Fibroblast of lung (primary cell): Measurements from ENCODE around the gene FAM53B. TPM values are rescaled to one million over a fixed set of nuclear protein-coding genes. Genes with fewer than 3 reads are reported as not detected.
A peak's percentile ranks its signal among the peaks of the same experiment; 100 is the strongest.

Experiments used
- DNase-seq, 2 donors: peaks; one replicate each; pipeline versions ENCODE4 v3.0.0 to v3.0.0-alpha.2; 2010; ENCODE audit warnings: low read depth in 2 of 2
- H2AFZ ChIP-seq: 2 replicates; pipeline ENCODE4 v1.5.1; 2012; ENCODE audit warnings: low read length, control low read depth, inconsistent platforms
- H3K27ac ChIP-seq: 2 replicates; pipeline ENCODE4 v1.5.1; 2011; ENCODE audit warnings: low read length, control low read depth; ENCODE audit not compliant: insufficient read depth
- H3K27me3 ChIP-seq: 2 replicates; pipeline ENCODE4 v1.5.1; 2011; ENCODE audit warnings: mild to moderate bottlenecking, low read length; ENCODE audit not compliant: control insufficient read depth, insufficient read depth
- H3K36me3 ChIP-seq: 2 replicates; pipeline ENCODE4 v1.5.1; 2011; ENCODE audit warnings: low read length; ENCODE audit not compliant: control insufficient read depth, insufficient read depth
- H3K4me1 ChIP-seq: 2 replicates; pipeline ENCODE4 v1.5.1; 2011; ENCODE audit warnings: low read length; ENCODE audit not compliant: control insufficient read depth, insufficient read depth; ENCODE audit errors: extremely low read depth
- H3K4me2 ChIP-seq: 2 replicates; pipeline ENCODE4 v1.5.1; 2011; ENCODE audit warnings: low read length, control low read depth; ENCODE audit not compliant: insufficient read depth; ENCODE audit errors: extremely low read depth
- H3K4me3 ChIP-seq, 4 experiments: fragments of 200-600 bp in 1 of 4; sonication (generic) in 1 of 4; replicated peaks in 1 of 4; 2 replicates each; pipeline ENCODE4 v1.5.1; 2011 to 2016; ENCODE audit warnings: low read length in 4 of 4, low read depth in 3 of 4, mild to moderate bottlenecking in 3 of 4, control low read depth in 2 of 4, inconsistent platforms in 1 of 4, mixed read lengths in 1 of 4; ENCODE audit not compliant: insufficient read depth in 1 of 4; ENCODE audit errors: control extremely low read depth in 1 of 4
- H3K79me2 ChIP-seq: 2 replicates; pipeline ENCODE4 v1.5.1; 2012; ENCODE audit warnings: mild to moderate bottlenecking, low read length, inconsistent platforms; ENCODE audit not compliant: control insufficient read depth, insufficient read depth
- H3K9ac ChIP-seq: 2 replicates; pipeline ENCODE4 v1.5.1; 2011; ENCODE audit warnings: mild to moderate bottlenecking, low read length, control low read depth; ENCODE audit not compliant: insufficient read depth
- H3K9me3 ChIP-seq: 2 replicates; pipeline ENCODE4 v1.5.1; 2012; ENCODE audit warnings: low read depth, low read length; ENCODE audit not compliant: control insufficient read depth, insufficient read depth
- H4K20me1 ChIP-seq: 2 replicates; pipeline ENCODE4 v1.5.1; 2011; ENCODE audit warnings: low read length; ENCODE audit not compliant: control insufficient read depth, insufficient read depth; ENCODE audit errors: extremely low read depth
- CTCF ChIP-seq, 2 donors: IDR thresholded peaks in 1 of 2; conservative IDR thresholded peaks in 1 of 2; 1 replicate in 1 of 2; 2 replicates in 1 of 2; pipeline ENCODE4 v1.5.1; 2011 to 2012; ENCODE audit warnings: low read length in 2 of 2, control low read depth in 1 of 2, inconsistent platforms in 1 of 2, low read depth in 1 of 2, mild to moderate bottlenecking in 1 of 2
- EZH2 ChIP-seq: IDR thresholded peaks from 2 replicates; pipeline ENCODE4 v1.5.1; 2012; ENCODE audit warnings: low read length, control low read depth, mild to moderate bottlenecking; ENCODE audit errors: missing control alignments
- polyA plus RNA-seq, 2 donors: library from polyadenylated mRNA; depleted of rRNA in 1 of 2; stranded (reverse) in 1 of 2; unstranded in 1 of 2; fragments of >200 nt; gene quantifications; 2 replicates each; pipeline ENCODE4 v1.2.1, GENCODE V29; 2011 to 2012; ENCODE audit warnings: missing spikeins in 1 of 2
- total RNA-seq: library from RNA; depleted of rRNA; stranded (reverse); fragments of >200 nt; gene quantifications from 2 replicates; pipeline ENCODE4 v1.2.1, GENCODE V29; 2014

Gene FAM53B
- total and polyA plus RNA-seq, 2 donors (not counting 1 experiment from before 2014, with no cell fraction given), result 2.2 to 11.7 TPM

- H4K20me1 ChIP-seq, result no peaks in the 10 kb centered on the region
- H3K27ac ChIP-seq, result no peak overlapping the region
- no peaks in the 10 kb centered on the region for H3K79me2 ChIP-seq
- TF ChIP-seq CTCF (conservative IDR thresholded peaks at IDR 0.05 in 1 of 2, IDR thresholded peaks at IDR 0.05 in 1 of 2; ENCODE audit: low read depth in 1 of 2, low read length in 2 of 2) (no peak), EZH2 (no peak)
- H2AFZ ChIP-seq, result no peak overlapping the region
- H3K4me1 ChIP-seq, result no peaks in the 10 kb centered on the region
- H3K9ac ChIP-seq, result no peak overlapping the region
- no peak for DNase-seq
- H3K9me3 ChIP-seq, result no peaks in the 10 kb centered on the region
- no peak overlapping the region for H3K4me3 ChIP-seq
- H3K36me3 ChIP-seq, result no peaks in the 10 kb centered on the region
- no peak overlapping the region for H3K4me2 ChIP-seq
- no peaks in the 10 kb centered on the region for H3K27me3 ChIP-seq
Measured at GRCh38 chr10:124667425-124668345, 76.5 kb downstream of the FAM53B start.

GRCh38 chr10:124666494-124666893, 77.7 kb downstream of the FAM53B start:
- no peak overlapping the region for H3K4me2 ChIP-seq
- H3K4me1 ChIP-seq, result no peaks in the 10 kb centered on the region
- no peaks in the 10 kb centered on the region for H4K20me1 ChIP-seq
- no peak overlapping the region for H3K27ac ChIP-seq
- H3K9ac ChIP-seq, result no peak overlapping the region
- H3K79me2 ChIP-seq, result no peaks in the 10 kb centered on the region
- TF ChIP-seq CTCF (conservative IDR thresholded peaks at IDR 0.05 in 1 of 2, IDR thresholded peaks at IDR 0.05 in 1 of 2; ENCODE audit: low read depth in 1 of 2, low read length in 2 of 2) (no peak), EZH2 (no peak)
- no peak overlapping the region for H2AFZ ChIP-seq
- no peaks in the 10 kb centered on the region for H3K27me3 ChIP-seq
- no peak overlapping the region for H3K4me3 ChIP-seq
- no peaks in the 10 kb centered on the region for H3K9me3 ChIP-seq
- no peak for DNase-seq
- no peaks in the 10 kb centered on the region for H3K36me3 ChIP-seq

GRCh38 chr10:124665980-124666379, 78.2 kb downstream of the FAM53B start:
- no peak overlapping the region for H2AFZ ChIP-seq
- no peaks in the 10 kb centered on the region for H3K36me3 ChIP-seq
- H3K27me3 ChIP-seq, result no peaks in the 10 kb centered on the region
- TF ChIP-seq EZH2, result no peak
- TF ChIP-seq CTCF (conservative IDR thresholded peaks at IDR 0.05 in 1 of 2, IDR thresholded peaks at IDR 0.05 in 1 of 2; ENCODE audit: low read depth in 1 of 2, low read length in 2 of 2), result no peak
- no peaks in the 10 kb centered on the region for H4K20me1 ChIP-seq
- H3K4me1 ChIP-seq, result no peaks in the 10 kb centered on the region
- H3K79me2 ChIP-seq, result no peaks in the 10 kb centered on the region
- DNase-seq, result peak in 1 of 2 donors; percentile 46
- no peak overlapping the region for H3K27ac ChIP-seq
- no peaks in the 10 kb centered on the region for H3K9me3 ChIP-seq
- no peak overlapping the region for H3K4me3 ChIP-seq
- no peak overlapping the region for H3K9ac ChIP-seq
- H3K4me2 ChIP-seq, result no peak overlapping the region
